C4-2B (cell line): ENCODE results near the gene TSPAN12.

ENCODE experiments used
- H3K27ac ChIP-seq: fragments of 450-650 bp; 2 replicates; pipeline ENCODE4 v1.5.1; 2017
- CTCF ChIP-seq: fragments of 450-650 bp; conservative IDR thresholded peaks from 2 replicates; pipeline ENCODE4 v1.5.1; 2017; ENCODE audit warnings: mild to moderate bottlenecking
- ZFX ChIP-seq: fragments of 450-650 bp; IDR thresholded peaks from 2 replicates; pipeline ENCODE4 v1.6.1; 2017

The TSPAN12 gene

GRCh38 chr7:120740348-120740747, 117.6 kb downstream of the TSPAN12 start:
- H3K27ac ChIP-seq = no peak overlapping the region
- TF ChIP-seq ZFX (no peak), CTCF (no peak)

GRCh38 chr7:120738816-120739215, 119.1 kb downstream of the TSPAN12 start:
- TF ChIP-seq ZFX (no peak), CTCF (no peak)
- no peak overlapping the region for H3K27ac ChIP-seq
